ENCODE data around the gene SPHK1. TPM values are rescaled to one million over a fixed set of nuclear protein-coding genes. Genes with fewer than 3 reads are reported as not detected.
"Not testable (repeated sequence)": the region's sequence is repeated elsewhere in the genome, so short reads cannot be mapped to it uniquely, and the experiment has no call there.

Gene SPHK1
- 16.5 and 17.8 TPM in 2 replicates for total RNA-seq

- DNase-seq (ENCODE audit: low spot score), result peak; percentile 72
- intact Hi-C loops (cut with micrococcal nuclease), result loop anchor here (1.0 to 10.0 kb wide), 3 partner anchors 69 to 312 kb away; partner anchors contain the start of genes EXOC7, SRP68 and UBE2O
- H3K27ac Mint-ChIP-seq, result peak within 1 kb of the TSS; percentile 91
- H3K9me3 Mint-ChIP-seq, result no peaks in the 10 kb centered on the region
- no peaks in the 10 kb centered on the region for H3K36me3 Mint-ChIP-seq (ENCODE audit: low read depth)
- peaks cover 5% of the 10 kb centered on the region for H3K4me1 Mint-ChIP-seq (ENCODE audit: low read depth)
- peaks cover 6% of the 10 kb centered on the region for H3K27me3 Mint-ChIP-seq (ENCODE audit: insufficient read depth)
- peak within 1 kb of the TSS; percentile 86 for H3K4me3 Mint-ChIP-seq
Observed at GRCh38 chr17:76384222-76384986, at the start of gene SPHK1. Gene SPHK1 (plus strand): TSS chr17:76384609. CDS start chr17:76385645, 1,036 bp downstream.

GRCh38 chr17:76335716-76336381 is 48.6 kb upstream of the SPHK1 start:
- Mint-ChIP-seq H3K9me3 (no peaks in the 10 kb centered on the region), H3K36me3 (ENCODE audit: low read depth) (peaks cover 11% of the 10 kb centered on the region), H3K27me3 (ENCODE audit: insufficient read depth) (no peaks in the 10 kb centered on the region), H3K4me1 (ENCODE audit: low read depth) (peaks cover 5% of the 10 kb centered on the region), H3K27ac (no peak overlapping the region), H3K4me3 (no peak overlapping the region)
- intact Hi-C loops (cut with micrococcal nuclease), result no loop called here
- DNase-seq (ENCODE audit: low spot score), result no peak

GRCh38 chr17:76336756-76337412 is 47.5 kb upstream of the SPHK1 start:
- peaks cover 10% of the 10 kb centered on the region for H3K36me3 Mint-ChIP-seq (ENCODE audit: low read depth)

GRCh38 chr17:76337413-76337777 is 47.0 kb upstream of the SPHK1 start:
- no peaks in the 10 kb centered on the region for H3K9me3 Mint-ChIP-seq
- peaks cover 5% of the 10 kb centered on the region for H3K4me1 Mint-ChIP-seq (ENCODE audit: low read depth)
- H3K27me3 Mint-ChIP-seq (ENCODE audit: insufficient read depth), result no peaks in the 10 kb centered on the region
- no peak overlapping the region for H3K27ac Mint-ChIP-seq
- DNase-seq (ENCODE audit: low spot score), result no peak
- intact Hi-C loops (cut with micrococcal nuclease), result no loop called here
- H3K4me3 Mint-ChIP-seq, result no peak overlapping the region
- peaks cover 14% of the 10 kb centered on the region for H3K36me3 Mint-ChIP-seq (ENCODE audit: low read depth)

More at GRCh38 chr17:76336756-76337412, 47.5 kb upstream of the SPHK1 start:
- H3K4me1 Mint-ChIP-seq (ENCODE audit: low read depth), result peaks cover 5% of the 10 kb centered on the region
- no peak for DNase-seq (ENCODE audit: low spot score)
- no peaks in the 10 kb centered on the region for H3K27me3 Mint-ChIP-seq (ENCODE audit: insufficient read depth)
- intact Hi-C loops (cut with micrococcal nuclease), result no loop called here
- no peaks in the 10 kb centered on the region for H3K9me3 Mint-ChIP-seq
- no peak overlapping the region for H3K27ac Mint-ChIP-seq
- H3K4me3 Mint-ChIP-seq, result no peak overlapping the region

GRCh38 chr17:76341301-76341700 is 43.1 kb upstream of the SPHK1 start:
- H3K27me3 Mint-ChIP-seq (ENCODE audit: insufficient read depth), result no peaks in the 10 kb centered on the region
- H3K36me3 Mint-ChIP-seq (ENCODE audit: low read depth), result peaks cover 16% of the 10 kb centered on the region
- intact Hi-C loops (cut with micrococcal nuclease), result no loop called here
- H3K9me3 Mint-ChIP-seq, result no peaks in the 10 kb centered on the region
- H3K4me3 Mint-ChIP-seq, result no peak overlapping the region
- H3K4me1 Mint-ChIP-seq (ENCODE audit: low read depth), result peaks cover 5% of the 10 kb centered on the region
- H3K27ac Mint-ChIP-seq, result no peak overlapping the region
- no peak for DNase-seq (ENCODE audit: low spot score)

- Mint-ChIP-seq H3K9me3 (no peaks in the 10 kb centered on the region), H3K36me3 (ENCODE audit: low read depth) (peaks cover 27% of the 10 kb centered on the region), H3K4me1 (ENCODE audit: low read depth) (no peaks in the 10 kb centered on the region)
Observed at GRCh38 chr17:76343106-76343505, 41.3 kb upstream of the SPHK1 start.

GRCh38 chr17:76345377-76345974 is 38.9 kb upstream of the SPHK1 start:
- H3K36me3 Mint-ChIP-seq (ENCODE audit: low read depth), result peaks cover 24% of the 10 kb centered on the region

More at GRCh38 chr17:76343106-76343505, 41.3 kb upstream of the SPHK1 start:
- no peak for DNase-seq (ENCODE audit: low spot score)
- no peak overlapping the region for H3K4me3 Mint-ChIP-seq
- no peak overlapping the region for H3K27ac Mint-ChIP-seq
- intact Hi-C loops (cut with micrococcal nuclease), result no loop called here
- no peaks in the 10 kb centered on the region for H3K27me3 Mint-ChIP-seq (ENCODE audit: insufficient read depth)

GRCh38 chr17:76346936-76347335 is 37.5 kb upstream of the SPHK1 start:
- H3K4me3 Mint-ChIP-seq; H3K27ac Mint-ChIP-seq; H3K27me3 Mint-ChIP-seq (ENCODE audit: insufficient read depth); H3K9me3 Mint-ChIP-seq; H3K4me1 Mint-ChIP-seq (ENCODE audit: low read depth); intact Hi-C loops (cut with micrococcal nuclease); DNase-seq (ENCODE audit: low spot score): not testable (repeated sequence)
- H3K36me3 Mint-ChIP-seq (ENCODE audit: low read depth), result peaks cover 17% of the 10 kb centered on the region

More at GRCh38 chr17:76345377-76345974, 38.9 kb upstream of the SPHK1 start:
- intact Hi-C loops (cut with micrococcal nuclease), result no loop called here
- Mint-ChIP-seq H3K4me1 (ENCODE audit: low read depth) (no peaks in the 10 kb centered on the region), H3K9me3 (no peaks in the 10 kb centered on the region), H3K4me3 (no peak overlapping the region), H3K27ac (no peak overlapping the region), H3K27me3 (ENCODE audit: insufficient read depth) (no peaks in the 10 kb centered on the region)
- DNase-seq (ENCODE audit: low spot score), result no peak

- Mint-ChIP-seq H3K4me3 (no peak overlapping the region), H3K9me3 (no peaks in the 10 kb centered on the region), H3K27ac (no peak overlapping the region), H3K27me3 (ENCODE audit: insufficient read depth) (no peaks in the 10 kb centered on the region), H3K4me1 (ENCODE audit: low read depth) (peaks cover 28% of the 10 kb centered on the region), H3K36me3 (ENCODE audit: low read depth) (peaks cover 12% of the 10 kb centered on the region)
- DNase-seq (ENCODE audit: low spot score), result no peak
- intact Hi-C loops (cut with micrococcal nuclease), result loop anchor here (5.0 to 10.0 kb wide), 2 partner anchors 154 to 207 kb away; partner anchors contain the start of gene RHBDF2
Observed at GRCh38 chr17:76350463-76350862, 33.9 kb upstream of the SPHK1 start.

GRCh38 chr17:76351526-76352071 is 32.8 kb upstream of the SPHK1 start:
- intact Hi-C loops (cut with micrococcal nuclease), result loop anchor here (5.0 to 10.0 kb wide), 2 partner anchors 153 to 206 kb away; partner anchors contain the start of gene RHBDF2
- Mint-ChIP-seq H3K27me3 (ENCODE audit: insufficient read depth) (no peaks in the 10 kb centered on the region), H3K36me3 (ENCODE audit: low read depth) (peaks cover 8% of the 10 kb centered on the region), H3K4me3 (peak overlapping the region; percentile 93), H3K4me1 (ENCODE audit: low read depth) (peaks cover 28% of the 10 kb centered on the region), H3K9me3 (no peaks in the 10 kb centered on the region), H3K27ac (no peak overlapping the region)
- DNase-seq (ENCODE audit: low spot score), result no peak

- Mint-ChIP-seq H3K36me3 (ENCODE audit: low read depth) (no peaks in the 10 kb centered on the region), H3K9me3 (no peaks in the 10 kb centered on the region), H3K27me3 (ENCODE audit: insufficient read depth) (peaks cover 3% of the 10 kb centered on the region), H3K4me1 (ENCODE audit: low read depth) (peaks cover 28% of the 10 kb centered on the region), H3K4me3 (peak overlapping the region; percentile 93), H3K27ac (peak overlapping the region; percentile 99)
- peak; percentile 19 for DNase-seq (ENCODE audit: low spot score)
- intact Hi-C loops (cut with micrococcal nuclease), result loop anchor here (5.0 to 10.0 kb wide), 2 partner anchors 152 to 204 kb away; partner anchors contain the start of gene RHBDF2
Observed at GRCh38 chr17:76353004-76353598, 31.3 kb upstream of the SPHK1 start.
